Kidney capillary endothelial cell (primary cell): ENCODE data around the gene CREBL2.
"Not testable (repeated sequence)": the region's sequence is repeated elsewhere in the genome, so short reads cannot be mapped to it uniquely, and the experiment has no call there.

Source experiments
- DNase-seq: peaks from one replicate; pipeline ENCODE4 v3.0.0-alpha.2; 2018; ENCODE audit warnings: low spot score

CREBL2 gene

DNA sequence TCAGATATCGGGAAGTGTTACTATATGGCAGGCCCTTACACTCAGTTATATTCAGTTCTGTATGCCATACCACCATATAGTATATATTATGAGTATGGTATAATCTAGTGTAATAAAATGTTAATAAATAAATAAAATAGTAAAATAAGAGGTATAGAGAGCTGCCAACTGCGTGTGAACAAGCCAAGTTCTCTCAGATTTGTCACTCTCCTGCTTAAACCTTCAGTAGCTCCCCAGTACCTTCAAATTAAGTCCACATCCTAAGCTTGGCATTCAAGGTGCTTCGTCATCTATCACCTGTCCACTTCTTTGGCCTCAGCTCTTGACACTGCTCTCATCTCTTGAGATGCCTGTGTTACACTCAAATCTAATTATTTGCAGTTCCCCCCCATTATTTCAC, 12.8 kb upstream of the CREBL2 start:
- DNase-seq = no peak

DNA sequence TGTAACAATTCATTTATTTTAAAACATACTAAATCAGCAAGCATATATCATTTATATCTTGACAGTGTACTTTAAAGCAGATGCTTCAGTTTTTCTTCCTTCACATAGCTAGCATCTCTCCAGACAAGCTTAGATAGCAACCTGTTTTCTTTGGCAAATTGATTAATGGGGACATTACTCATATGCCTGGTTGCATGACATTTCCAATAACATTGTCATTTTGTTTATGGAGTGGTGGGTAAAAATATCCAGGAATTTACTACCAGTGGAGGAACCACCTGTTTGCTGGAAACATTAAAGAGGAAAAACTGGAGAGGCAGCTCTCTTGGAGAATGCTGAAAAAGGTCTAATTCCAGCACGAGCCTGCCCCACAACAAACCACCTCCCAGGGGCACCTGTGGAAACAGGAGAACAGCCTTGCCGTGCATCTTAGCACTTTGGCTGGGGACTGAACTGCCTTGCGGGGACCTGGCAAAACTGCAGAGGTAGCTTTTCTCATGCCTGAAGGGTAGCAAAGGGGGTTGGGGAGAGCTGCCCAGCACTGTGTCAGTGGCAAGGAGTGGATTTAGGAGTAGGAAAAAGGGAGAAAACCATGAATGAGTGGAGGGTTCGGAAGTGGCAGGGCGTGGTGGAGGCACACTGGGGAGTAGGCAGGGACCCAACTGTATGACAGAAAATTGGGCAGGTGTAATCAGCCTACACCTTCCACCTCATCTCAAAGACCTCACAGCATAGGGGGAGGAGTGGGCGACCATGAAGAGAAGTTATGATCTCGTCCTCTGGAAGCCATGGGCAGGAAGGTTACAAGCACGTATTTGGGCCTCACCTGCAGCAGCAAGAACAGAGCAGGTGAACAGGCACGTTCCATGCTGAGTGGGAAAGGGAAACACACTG, 11.7 kb upstream of the CREBL2 start:
- no peak for DNase-seq

DNA sequence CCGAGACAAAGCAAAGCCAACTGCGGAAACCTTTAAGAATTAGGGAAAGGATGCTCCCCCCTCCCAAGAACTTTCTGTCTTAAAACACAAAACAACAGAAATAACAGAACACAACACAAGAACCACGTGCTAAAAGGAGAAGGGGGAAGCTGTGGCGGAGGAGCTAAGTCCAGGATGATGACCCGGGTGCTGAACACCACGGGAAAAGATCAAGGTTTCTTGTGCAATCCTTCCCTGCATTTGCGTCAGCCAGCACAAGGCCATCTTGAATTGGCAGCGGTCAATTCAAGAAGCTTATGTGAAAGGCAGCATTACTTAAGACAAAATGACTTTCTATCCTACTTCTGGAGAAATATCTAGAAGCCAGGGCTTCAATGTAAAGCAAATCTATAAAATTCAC, 11.0 kb upstream of the CREBL2 start:
- no peak for DNase-seq

DNA sequence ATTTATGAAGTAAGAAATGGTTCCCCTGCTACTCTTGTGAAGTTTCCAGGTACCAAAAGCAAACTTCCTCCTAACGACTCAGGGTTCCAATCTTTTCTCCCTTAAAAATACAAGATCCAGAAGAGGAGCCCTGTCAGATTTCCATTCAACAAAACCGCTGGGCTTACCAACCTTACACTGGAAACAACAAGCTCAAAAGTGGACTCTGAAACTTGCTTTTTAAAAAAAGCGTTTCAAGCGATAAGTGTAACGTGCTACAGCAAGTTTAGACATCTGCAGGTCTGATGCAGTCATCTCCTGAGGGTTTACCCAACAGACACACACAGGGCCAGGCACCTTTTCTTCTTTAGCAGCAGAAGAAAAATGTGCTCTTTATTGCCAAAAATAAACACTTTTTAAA, 6.9 kb upstream of the CREBL2 start:
- DNase-seq = no peak

DNA sequence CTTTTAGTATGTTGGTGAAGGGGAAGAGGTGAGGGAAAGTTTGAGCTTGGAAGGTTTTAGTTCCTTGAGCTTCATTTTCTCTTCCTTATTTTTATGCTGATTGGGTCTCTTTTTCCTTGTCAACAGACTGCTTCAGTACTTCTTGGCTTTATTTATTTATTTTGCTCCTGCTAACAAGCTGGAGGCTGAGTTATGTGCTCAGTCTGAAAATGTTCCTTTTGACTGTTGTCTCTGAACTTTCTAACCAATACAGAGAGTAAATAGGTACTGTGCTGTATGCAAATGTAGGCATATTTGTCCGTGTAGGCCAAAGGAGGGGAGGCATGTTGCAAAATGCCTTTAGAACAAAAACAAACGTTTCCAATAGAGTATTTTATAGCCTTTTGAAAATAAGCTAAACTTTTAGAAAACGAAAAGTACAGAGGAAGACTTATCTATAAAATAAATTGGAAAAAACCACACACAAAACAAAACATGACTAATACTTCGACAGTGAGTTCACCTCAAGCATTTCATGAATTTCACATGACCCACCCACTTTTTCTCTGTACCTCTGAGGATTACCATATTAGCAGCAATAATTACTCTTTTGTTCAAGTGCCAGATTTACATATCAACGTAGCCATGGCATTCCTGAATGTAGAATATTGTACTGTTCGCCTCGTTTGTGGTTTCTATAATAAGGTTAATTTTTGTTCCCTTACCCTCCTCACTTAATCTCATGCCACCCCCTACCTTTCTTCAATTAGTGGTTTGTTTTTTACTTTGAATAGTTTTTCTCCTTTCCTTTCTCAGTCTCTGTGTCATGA, 4.7 kb upstream of the CREBL2 start:
- DNase-seq = no peak

DNA sequence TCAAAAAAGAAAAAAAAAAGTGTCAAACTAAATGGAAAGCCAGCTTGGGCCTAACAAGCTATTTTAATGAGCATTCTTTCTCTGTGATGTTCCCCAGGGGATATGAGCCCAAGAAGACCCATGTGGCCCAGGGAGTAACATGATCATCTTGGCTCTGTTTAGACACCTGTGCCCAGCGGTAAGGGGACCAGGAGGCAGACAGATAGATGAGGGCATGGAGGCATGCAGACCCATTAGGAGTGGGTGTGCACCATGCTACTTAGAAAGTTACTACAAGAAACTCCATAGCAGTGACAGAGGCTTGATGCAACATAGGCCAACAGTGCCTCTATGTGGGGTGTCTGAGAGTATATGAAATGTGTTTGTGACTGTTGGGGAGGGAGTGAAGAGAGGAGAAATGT, 3.1 kb upstream of the CREBL2 start:
- DNase-seq = no peak

DNA sequence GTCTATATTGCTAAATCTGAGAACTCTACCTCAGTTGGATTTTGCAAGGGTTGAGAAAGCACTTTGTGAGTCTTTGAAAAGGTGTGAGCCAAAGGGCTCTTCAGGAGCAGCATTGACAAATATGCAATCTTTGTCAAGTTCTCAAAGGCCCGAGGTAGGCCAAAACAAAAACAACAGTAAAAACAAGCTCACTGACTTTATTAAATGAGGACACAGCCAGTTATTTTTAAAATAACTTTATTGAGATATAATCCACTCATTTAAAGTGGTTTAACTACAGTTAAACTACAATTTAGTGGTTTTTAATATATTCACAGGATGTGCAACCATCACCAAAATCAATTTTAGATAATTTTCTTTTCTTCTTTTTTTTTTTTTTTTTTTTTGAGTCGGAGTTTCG, 2.0 kb upstream of the CREBL2 start:
- DNase-seq = no peak

DNA sequence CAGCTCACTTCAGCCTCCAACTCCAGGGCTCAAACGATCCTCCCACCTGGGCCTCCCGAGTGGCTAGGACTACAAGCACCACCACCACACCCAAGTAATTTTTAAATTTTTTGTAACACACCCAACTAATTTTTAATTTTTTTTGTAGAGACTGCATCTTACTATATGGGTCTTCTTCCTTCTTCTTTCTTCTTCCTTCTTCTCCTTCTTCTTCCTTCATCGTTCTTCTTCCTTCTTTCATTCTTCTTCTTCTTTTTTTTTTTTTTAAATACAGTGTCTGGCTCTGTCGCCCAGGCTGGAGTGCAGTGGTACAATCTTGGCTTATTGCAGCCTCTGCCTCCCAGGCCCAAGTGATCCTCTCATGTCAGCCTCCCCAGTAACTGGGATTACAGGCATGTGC, 965 bp upstream of the CREBL2 start:
- no peak for DNase-seq

DNA sequence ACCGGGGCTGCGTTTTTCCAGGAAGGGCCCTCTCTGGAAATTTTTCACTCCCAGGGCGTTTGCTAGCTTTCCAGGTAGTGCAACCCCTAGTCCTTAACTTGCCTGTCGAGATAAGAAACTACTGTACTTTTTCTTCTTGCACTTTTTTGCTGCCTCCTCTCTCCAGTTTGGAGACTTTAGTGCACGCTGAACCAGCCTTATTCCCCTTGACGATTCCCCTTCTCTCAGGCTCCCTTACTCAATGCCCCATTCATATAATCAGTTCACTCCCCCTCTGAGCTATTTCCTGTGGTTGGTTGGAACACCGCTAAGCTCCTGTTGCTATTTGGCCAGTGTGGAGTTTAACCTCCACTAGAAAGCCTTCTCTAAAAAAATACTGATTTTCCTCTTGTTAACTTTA, 682 bp downstream of the CREBL2 start:
- DNase-seq = peak; percentile 34

DNA sequence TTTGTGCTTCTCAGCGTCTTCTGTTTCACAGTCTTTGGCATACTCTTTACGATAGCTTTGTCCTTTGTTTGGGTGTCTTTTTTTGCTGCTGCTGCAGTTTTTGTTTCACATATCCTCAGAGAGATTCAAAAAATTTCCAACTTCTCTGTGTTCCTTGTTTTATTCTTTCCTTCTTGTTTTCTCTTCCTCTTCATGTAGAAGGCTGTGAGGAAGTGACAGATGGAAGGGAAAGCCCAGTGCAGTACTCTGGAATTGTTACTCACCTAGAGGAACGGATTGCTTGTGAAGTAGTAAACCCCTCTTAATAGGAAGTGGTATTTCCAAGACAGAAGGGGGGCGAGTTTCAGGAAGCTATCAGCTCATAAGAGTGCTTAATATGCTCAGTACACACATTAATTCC, 1.7 kb downstream of the CREBL2 start:
- no peak for DNase-seq

DNA sequence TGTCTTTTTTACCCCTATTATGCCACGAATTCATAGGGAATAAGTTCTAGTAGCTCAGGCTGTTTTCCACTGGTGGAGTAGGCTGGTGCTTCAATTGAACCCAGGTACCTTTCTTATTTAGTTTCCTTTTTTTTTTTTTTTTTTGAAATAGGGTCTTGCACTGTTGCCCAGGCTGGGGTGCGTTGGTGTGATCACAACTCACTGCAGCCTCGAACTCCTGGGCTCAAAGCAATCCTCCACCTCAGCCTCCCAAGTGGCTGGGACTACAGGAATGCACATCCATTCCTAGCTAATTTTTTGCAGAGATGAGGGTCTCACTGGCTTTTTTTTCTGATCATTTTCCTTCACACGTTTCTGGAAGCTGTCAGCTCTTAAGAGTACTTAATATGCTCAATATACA, 2.7 kb downstream of the CREBL2 start:
- no peak for DNase-seq

DNA sequence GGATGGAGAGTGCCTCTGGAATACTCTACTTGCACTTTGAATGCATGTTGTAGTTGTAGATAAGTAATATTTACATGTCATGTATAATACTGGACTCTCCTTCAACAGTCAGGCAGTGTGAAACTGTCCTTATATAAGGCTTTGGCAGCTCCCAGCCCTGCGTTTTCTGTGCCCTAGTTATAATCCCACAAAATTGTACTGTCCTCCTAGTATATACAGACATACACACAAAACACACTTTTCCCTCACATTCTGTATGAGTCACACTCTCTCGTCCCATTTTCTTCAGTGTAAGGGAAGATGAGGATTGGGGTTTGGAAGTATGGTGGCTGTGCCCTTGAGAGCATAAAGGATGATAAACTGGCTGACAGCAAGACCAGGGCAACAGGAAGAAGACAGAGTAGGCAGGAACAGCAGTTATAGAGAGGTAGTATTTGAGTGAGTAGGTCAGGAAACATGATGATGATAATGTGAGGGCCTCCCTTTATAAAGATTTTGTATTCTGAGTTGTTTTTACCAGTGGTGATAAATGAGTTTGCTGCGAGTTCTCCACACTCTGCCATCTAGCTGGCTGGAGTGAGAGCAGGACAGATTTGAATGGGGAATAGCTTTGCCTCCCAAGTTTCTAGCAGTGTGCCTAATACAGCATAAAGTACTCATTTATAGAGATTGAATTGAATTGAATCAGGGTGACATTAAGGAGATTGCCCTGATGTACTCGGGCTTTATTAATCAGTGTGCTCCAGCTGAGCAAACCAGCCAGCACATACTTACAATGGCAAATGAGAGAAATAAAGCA, 5.0 kb downstream of the CREBL2 start:
- no peak for DNase-seq

DNA sequence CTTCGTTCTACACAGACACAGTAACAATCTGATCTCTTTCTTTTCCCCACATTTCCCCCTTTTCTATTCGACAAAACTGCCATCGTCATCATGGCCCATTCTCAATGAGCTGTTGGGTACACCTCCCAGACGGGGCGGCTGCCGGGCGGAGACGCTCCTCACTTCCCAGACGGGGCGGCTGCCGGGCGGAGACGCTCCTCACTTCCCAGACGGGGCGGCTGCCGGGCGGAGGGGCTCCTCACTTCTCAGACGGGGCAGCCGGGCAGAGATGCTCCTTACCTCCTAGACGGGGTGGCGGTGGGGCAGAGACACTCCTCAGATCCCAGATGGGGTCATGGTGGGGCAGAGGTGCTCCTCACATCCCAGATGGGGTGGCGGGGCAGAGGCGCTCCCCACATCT, 6.4 kb downstream of the CREBL2 start:
- not testable (repeated sequence) for DNase-seq

DNA sequence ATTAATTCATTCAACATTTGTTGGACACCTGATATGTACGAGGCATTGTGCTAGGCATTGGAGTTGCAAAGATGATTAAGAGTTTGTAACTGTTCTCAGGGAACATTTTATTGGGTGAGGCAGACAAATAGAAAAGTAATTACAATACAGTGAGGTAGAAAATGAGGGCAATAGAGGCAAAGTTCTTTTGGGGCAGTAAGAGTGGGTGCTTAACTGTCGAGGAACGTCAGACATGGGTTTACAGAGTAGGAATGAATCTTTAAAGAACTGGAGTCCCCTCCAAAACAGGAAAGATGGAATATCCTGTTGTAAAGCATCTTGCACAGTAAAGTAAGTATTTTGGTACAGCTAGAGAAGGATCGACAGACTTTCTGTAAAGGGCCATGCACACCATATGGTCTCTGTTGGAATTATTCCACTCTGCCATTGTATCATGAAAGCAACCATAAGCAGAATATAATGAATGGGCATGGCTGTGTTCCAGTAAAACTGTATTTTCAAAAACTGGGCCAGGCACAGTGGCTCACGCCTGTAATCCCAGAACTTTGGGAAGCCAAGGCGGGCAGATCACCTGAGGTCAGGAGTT, 9.1 kb downstream of the CREBL2 start:
- DNase-seq = no peak

DNA sequence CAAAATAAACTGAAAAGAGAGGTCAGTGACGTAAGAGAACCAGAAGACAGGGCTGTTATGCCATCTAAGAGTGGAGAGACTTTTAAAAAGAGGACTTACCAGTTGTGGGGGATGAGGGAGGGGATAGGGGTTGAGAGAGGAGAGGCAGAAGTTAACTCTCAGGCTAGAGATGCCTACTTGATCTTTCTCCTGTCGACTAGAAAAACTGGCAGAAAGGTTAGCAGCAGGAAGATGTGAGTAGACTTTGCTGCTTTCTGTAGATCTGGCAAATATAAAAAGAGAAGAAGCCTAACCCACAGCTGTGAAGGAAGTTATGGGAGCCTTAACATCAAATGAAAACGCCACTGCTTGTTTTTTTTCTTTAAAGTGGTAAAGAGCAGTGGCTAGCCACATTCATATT, 10.7 kb downstream of the CREBL2 start:
- DNase-seq = no peak

DNA sequence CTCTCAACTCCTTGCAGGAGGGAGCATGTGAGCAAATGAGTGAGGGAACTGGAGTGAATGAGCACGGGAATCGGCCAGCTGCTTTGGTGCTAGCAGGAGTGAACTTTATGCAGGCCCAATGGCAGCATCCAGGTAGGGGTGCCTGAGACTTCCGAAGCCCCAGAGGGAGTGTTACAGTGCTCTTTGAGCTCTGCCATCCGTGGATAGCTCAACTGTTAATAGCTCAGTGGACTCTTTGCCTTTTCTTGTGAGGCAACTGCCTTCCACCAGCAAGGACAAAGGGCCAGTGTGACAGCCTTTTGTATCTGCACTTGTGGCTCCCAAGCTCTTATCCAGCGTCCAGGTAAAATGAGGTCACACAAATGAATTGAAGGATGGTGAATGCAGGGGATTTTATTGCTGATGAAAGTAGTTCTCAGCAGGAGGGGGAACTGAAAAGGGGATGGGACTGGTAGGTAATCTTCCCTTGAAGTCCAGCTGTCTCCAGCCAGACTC, 12.9 kb downstream of the CREBL2 start:
- no peak for DNase-seq

DNA sequence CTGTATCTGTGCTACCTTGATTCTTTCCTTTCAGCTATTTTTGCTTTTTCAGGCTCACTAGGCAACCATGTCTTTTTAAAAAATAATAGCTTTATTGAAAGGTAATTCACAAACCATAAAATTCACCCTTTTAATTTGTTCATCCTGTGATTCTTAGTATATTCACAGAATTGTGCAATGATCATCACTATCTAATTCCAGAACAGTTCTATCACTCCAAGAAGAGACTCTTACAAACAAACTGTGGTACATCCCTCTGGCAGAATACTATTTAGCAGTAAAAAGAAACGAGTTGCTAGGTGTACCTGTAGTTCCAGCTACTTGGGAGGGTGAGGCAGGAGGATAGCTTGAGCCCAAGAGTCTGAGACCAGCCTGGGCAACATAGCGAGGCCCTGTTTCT, 14.8 kb downstream of the CREBL2 start:
- no peak for DNase-seq

DNA sequence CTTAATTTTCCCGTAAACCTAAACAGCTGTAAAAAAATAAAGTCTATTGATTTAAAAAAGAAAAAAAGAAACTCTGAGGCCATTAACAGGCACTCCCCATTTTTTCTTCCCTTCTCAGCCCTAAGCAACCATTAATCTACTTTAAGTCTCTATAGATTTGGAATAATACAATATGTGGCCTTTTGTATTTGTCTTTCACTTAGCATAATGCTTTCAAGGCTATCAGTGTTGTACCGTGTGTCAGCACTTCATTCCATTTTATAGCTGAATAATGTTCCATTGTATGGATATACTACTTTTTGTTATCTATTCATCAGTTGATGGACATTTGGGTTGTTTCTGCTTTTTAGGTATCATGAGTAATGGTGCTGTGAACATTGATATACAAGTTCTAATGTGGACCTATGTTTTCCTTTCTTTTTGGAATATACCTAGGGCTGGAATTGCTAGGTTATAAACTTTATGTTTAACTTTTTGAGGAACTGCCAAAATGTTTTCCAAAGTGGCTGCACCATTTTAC, 15.7 kb downstream of the CREBL2 start:
- no peak for DNase-seq

DNA sequence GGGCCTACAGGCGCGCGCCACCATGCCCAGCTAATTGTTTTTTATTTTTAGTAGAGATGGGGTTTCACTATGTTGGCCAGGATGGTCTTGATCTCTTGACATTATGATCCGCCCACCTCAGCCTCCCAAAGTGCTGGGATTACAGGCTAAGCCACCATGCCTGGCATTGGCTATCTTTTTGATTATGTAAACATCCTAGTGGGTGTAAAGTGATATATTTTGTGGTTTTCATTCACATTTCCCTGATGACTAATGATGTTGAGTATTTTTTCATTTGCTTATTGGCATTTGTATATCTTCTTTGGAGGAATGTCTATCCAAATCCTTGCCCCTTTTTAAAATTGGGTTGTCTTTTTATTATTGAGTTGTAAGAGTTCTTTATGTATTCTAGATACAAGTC, 16.3 kb downstream of the CREBL2 start:
- no peak for DNase-seq

DNA sequence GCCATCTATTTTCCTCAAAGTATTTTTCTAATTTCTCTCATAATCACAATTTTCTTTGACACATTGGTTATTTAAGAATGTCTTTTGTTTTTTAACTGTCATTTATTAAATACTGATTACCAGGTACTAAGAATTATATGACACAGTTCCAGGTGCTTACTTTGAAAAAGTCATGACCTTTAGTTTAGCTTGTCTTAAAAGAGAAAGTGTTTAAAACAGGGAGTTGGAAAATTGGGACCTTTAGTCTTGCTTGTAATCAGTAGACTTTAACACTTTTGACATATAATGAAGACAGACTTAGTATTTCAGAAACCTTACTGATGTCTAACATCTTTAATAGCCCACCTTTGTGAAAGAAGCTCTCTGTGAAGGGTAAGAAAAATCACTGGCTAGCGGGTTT, 19.2 kb downstream of the CREBL2 start:
- DNase-seq = no peak

DNA sequence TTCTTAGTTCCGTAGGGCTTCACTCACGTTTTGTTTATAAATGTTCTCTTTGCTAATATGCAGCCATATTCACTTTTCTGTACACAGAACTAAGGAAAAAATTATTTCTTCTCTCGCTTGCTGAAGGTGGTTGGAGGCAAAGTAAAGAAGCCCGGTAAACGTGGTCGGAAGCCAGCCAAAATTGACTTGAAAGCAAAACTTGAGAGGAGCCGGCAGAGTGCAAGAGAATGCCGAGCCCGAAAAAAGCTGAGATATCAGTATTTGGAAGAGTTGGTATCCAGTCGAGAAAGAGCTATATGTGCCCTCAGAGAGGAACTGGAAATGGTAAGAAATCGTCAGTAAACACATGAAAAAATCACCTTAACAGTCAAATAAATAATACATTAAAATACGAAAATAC, 24.0 kb downstream of the CREBL2 start:
- no peak for DNase-seq

DNA sequence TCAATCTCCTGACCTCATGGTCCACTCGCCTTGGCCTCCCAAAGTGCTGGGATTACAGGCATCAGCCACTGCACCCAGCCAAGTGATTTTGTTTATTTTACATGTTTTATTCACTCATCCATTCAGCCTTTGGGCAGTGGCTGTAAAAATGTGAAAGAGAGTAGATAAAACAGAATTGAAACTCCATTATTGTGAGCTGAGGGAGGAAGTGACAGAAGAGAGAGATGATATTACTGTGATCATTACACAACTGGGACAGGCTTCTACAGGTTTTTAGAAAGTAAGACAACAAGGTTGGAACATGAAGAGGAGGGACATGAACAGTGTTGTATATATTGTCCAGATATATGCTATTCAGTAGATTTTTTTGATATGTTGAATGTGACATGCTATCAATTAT, 25.0 kb downstream of the CREBL2 start:
- DNase-seq = no peak
